ENCODE data around the gene PHETA2.
A peak's percentile ranks its signal among the peaks of the same experiment; 100 is the strongest.
"Not testable (repeated sequence)": the region's sequence is repeated elsewhere in the genome, so short reads cannot be mapped to it uniquely, and the experiment has no call there.

PHETA2 gene

DNA sequence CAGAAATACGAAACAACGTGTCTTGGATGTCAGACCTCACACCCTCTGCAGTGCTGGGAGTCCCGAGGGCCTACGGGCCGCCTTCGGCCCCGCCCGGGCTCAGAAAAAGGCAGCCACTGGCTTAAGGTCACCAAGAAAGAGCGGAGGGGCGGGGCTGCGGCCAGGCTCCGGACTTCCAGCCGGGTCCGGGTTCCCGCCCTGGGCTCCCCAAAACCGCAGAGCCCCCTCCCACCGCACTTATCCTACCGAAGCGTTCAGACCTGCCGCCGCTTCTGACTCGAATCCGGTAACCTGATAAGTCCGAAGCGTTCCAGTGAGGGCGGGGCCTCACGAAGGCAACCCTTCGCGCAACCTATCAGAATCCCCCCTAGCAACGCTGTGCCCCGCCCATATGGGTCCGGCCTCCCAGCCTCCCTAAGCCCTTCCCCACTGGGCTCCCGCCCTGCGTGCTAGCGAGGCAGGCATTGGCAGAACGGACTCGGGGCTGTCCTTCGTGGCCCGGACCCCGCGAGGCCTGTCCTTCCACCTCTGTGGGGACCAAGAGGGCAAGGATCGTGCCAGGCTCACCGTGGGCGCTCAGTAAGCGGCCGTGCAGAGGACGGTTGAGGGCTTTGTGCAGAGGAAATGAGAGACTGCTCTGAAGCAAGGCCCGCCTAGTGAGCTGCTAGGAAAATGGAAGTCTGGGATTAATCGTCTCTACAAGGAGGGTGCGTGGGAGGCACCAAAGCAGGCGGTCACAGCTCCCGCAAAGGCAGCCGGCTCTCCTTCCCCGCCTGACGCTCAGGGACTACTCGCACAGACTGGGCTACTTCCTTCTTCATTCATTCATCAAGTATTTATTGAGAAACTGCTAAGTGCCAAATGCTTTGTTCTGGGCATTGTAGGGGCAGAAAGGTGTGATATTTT is 3.3 kb upstream of the PHETA2 start, which contains the start of gene NAGA:
TSS of gene NAGA (minus strand) at position 296 of the 906 bp plus-strand sequence. CDS start 515 bp downstream, outside the sequence.
- DNase-seq = peak; percentile 82 to 92 (median 84)

DNA sequence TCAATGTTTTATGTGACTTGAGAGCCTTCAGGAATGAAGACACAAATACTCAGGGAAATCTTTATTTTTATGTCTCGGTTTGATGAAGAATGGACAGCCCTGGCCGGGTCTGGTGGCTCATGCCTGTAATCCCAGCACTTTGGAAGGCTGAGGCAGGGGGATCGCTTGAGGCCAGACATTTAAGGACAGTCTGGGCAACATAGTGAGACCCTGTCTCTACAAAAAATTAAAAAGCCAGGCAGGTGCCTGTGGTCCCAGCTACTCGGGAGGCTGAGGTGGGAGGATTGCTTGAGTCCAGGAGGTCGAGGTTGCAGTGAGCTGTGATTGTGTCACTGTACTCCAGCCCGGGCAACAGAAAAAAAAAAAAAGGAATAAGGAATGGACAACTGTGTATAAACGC is 2.5 kb upstream of the PHETA2 start:
- not testable (repeated sequence) for DNase-seq

DNA sequence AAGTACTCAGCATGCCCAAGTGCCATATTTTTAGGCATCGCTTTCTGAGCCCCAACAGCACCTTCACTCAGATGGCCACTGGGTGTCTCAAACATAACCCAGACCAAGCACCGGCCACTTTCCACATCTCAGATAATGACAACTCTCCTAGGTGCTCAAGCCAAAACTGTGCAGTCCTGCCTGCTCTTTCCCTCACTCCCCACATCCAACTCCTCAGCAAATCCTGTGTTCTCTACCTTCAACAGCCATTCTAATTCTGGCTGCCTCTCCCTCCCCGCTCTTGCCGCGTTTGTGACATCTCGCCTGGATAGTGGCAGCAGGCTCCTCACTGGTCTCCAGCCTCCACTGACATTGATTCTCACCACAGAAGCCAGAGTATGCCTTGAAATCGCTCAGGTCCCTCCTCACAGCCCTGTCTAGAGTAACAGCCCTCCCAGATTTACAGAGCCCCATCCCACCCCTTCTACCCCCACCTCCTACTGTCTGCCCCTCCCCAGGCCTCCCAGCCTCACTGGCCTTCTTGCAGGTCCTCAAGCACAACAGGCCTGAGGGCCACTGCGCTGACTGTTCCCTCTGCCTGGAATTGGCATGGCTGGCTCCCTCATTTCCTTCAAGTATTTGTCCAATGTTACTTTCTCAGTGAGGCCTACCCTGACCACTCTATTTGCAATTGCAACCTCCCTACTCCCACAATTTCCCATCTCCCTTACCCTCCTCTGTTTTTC is 1.3 kb upstream of the PHETA2 start:
- DNase-seq = no peak

DNA sequence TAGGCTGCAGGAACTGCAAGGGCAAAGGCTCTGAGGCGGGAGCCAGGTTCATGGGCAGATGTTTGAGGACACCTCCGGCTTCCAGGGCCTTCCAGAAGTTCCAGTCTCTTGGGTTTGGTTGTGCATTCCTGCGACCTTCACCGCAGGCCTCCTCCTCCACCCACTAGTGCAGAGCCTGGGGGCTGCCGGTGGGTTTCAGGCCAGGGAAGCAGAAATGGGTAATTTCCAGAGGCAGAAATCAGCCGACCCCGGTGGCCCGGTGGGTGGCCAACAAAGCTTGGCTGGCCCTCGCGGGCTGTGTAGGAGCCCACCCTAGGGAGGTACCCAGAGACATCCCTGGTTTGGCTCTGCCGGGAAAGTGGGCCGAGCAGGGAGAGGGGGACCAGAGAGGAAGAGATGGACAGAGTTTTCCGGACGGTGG is 417 bp upstream of the PHETA2 start:
- DNase-seq = no peak

DNA sequence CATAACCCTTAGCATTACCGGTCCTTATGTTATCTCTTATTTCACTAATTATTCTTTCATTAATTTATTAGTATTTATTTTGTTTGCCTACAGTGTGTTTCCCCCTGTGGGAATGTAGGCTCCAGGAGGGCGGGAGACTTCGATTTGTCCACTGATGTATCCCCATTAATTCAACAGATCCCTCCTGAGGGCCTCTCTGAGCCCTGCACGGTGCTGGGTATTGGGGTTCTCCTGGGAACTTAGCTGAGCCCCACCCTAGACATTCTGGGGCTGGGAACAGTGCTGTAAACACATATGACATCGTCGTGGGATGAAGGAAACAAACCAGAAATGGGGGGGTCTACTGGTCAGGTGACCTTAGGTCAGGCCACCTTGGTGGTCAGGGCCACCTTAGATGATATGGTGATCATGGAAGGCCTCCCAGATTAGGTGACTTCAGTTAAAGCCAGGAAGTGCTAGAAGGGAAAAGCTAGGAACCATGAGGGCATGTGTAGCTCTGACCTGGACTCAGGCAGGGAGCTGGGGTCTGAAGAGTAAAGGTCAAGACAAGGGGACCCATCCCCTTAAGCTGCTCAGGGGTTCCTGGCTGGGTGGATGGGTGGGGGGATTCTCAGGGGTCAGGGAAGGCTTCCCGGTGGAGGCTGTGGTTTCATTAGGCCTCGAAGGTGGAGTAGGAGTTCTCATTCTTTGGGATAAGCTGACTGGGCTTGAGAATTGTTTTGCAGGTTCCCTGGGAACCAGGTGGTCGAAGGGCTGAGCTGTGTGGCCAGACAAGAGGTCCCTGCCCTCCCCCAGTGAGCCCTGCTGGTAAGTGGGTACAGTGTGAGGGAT is 1.0 kb downstream of the PHETA2 start:
- no peak for DNase-seq

DNA sequence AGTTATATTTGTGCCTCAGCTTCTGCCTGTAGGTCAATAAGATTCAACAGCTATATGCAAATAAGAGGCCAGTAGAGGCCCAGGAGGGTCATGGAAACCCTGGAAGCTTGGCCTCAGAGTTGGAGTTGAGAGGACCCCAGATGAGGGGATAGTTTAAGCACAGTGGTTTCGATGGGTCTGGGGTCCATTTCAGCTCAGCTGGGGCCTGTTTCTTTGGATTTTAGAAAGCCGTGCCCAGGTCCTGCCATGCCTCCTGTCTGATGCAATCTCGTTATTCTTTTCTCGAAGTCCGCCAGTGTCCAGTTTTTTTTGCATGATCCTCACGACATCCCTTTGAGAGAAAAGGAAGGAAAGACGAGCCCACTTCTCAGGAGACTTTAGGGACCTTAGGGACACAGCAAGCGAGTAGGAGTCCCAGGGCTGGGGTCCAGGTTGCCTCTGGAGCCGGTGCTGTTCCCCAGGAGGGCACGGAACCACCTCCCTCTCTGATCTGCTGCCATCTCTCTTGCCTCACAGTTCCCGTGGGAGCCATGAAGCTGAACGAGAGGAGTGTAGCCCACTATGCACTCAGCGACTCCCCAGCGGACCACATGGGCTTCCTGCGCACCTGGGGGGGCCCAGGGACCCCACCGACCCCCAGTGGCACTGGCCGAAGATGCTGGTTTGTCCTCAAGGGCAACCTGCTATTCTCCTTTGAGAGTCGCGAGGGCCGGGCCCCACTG is 2.9 kb downstream of the PHETA2 start:
- DNase-seq = no peak

DNA sequence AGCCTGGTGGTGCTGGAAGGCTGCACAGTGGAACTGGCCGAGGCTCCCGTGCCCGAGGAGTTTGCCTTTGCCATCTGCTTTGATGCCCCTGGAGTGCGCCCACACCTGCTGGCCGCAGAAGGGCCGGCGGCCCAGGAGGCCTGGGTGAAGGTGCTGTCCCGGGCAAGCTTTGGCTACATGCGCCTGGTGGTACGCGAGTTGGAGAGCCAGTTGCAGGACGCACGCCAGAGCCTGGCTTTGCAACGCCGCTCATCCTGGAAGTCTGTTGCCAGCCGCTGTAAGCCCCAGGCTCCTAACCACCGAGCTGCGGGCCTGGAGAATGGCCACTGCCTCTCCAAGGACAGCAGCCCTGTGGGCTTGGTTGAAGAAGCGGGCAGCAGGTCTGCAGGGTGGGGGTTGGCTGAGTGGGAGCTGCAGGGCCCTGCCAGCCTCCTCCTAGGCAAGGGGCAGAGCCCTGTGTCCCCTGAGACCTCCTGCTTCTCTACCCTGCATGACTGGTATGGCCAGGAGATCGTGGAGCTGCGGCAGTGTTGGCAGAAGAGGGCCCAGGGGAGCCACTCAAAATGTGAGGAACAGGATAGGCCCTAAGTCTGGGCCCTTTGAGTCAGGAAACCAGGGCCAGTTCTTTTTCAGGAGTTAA is 3.6 kb downstream of the PHETA2 start:
- DNase-seq = no peak

DNA sequence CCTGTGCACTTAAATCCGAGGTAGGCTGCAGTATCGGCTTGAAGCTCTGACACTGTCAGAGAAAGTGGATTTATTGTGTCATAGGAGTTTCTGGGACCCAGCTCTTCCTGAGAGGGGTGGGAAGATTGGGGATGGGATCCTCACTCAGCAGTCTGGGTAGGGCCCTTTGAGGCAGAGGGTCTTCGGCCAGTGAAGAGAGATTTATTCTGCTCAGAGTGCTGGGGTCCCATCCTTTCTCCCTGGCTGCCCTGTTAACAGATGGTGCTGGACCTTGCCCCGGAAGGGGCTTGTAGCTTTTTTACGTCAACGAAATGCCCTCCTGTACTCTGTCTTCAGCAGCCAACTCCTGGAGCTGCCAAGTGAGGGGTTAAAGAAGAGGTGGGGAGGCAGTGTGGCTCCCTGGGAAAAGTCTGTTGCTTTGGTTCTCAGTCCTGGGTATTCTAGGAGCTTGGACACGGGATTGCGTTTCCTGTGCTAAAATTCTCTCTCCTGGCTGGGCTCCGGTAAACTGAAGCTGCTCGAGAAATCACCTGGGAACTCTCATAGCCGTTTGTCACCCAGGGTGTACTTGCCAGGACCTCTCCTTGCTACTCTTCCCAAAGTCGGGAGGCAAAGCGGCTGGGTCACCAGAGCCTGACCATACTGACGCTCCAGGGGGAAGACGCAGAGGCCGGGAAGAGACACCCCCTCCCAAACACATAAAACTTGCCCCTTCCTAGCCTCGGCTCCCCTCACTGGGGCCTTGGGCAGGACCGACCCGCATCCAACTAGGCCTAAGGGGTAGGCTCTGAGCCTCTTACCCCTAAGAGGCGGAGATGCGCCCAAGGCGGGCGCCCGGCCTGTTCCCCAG is 4.6 kb downstream of the PHETA2 start:
- DNase-seq = no peak

DNA sequence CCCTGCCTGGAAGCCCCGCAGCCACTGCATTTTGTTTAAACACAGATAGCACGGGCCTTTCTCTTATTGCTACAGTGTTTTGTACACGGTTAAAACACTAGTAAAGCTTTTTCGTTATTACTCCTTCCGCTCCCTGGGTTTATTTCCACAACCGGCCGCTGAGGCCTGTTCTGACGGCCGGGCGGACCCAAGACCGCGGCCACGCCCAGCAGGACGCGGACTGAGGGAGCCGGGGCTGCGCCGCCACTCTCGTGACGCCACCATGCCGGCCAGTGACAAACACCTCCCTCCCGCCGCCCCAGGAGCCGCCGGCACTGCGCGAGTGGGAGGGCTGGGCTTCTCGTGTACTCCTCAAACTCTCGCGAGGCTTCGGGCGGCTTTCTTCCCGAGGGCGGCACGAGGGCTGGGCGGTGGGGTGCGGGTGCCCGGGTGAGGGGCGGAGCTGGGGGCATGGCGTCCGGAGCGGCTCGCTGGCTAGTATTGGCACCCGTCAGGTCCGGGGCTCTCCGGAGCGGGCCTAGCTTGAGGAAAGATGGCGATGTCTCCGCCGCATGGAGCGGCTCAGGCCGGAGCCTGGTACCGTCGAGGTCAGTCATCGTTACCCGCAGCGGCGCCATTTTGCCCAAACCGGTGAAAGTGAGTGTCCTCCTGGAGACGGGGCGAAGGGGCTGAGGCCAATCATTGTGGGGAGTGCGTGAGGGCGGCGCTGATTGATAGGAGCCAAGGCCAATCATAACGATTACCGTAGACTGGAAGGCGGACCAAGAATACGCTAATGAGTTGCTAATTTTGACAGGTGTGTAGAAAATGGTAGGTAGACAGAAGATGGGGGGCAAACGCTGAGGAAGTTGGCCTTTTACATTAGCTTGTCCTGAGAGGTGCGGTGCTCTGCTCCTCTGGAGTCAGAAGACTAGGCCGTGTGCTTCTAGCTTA is 5.5 kb downstream of the PHETA2 start, which contains the start of gene SMDT1:
TSS of gene SMDT1 (plus strand) at position 382 of the 933 bp plus-strand sequence. CDS start at position 451, 69 bp downstream.
- DNase-seq = peak; percentile 95 to 100 (median 98)

DNA sequence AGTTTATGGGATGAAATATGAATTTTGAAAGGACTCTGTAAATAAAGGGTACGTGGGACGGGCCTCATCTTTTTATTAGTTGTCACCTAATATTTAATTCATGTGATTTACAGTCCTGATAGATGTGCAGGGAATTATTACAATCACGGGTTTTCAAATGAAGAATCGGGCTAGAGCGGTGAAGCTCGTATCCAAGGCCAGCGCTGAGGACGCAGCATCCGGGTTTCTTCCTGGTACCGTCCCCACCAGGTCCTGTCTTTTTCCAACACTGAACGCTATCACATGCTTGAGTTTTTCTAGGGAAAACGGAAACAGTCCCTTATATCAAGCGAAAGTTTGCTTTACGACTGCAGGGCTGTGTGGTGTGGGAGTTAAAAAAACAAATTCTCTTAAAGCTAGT is 6.2 kb downstream of the PHETA2 start:
- peak in 1 of 6 experiments; percentile 6 for DNase-seq

DNA sequence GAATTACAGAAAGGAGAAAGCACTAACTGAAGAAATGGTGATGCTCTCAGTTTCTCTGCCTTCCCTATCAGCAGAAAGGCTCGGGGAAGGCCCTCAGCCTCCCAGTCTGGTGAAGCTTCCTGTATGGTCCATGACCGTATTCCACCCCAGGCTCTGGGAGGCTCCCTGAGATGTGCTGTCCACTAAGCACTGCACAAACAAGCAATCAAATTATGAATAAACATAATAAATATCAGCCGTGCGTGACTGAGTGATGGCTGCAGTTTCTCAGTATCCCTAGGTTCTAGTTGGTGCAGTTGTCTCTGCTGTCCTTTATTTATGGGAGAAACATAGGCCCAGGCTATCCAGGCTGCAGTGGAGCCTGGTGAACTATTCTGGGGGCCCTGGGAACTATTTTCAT is 9.1 kb downstream of the PHETA2 start:
- no peak for DNase-seq

DNA sequence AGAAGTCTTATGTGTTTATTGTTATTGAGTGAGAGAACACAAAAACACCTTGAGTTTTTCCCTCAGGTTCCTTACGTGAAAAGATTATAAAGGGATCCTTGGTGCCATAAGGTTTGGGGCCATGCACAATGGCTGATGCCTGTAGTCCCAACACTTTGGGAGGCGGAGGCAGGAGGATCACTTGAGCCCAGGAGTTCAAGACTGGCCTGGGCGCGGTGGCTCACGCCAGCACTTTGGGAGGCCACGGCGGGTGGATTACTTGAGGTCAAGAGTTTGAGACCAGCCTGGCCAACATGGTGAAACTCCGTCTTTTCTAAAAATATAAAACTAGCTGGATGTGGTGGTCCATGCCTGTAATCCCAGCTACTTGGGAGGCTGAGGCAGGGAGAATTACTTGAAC is 10.8 kb downstream of the PHETA2 start:
- no peak for DNase-seq

DNA sequence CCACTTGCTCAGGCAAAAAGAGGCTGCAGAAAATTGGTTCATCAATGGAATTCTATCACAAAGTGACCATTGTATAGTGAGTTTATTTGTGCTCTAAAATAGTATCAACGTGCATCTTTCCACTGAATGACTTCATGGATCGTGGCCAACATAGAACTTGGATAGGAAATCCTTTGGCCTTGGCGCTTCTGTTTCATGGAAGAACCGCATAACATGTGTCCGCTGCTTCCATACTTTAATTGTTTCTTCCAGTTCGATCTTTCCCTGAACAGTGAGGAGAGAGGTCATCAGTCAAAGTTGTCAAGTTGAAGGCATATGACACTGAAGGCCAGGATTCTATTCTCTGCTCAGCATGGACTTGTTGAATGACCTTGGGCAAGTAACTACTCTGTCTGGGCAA is 12.0 kb downstream of the PHETA2 start:
- no peak for DNase-seq

DNA sequence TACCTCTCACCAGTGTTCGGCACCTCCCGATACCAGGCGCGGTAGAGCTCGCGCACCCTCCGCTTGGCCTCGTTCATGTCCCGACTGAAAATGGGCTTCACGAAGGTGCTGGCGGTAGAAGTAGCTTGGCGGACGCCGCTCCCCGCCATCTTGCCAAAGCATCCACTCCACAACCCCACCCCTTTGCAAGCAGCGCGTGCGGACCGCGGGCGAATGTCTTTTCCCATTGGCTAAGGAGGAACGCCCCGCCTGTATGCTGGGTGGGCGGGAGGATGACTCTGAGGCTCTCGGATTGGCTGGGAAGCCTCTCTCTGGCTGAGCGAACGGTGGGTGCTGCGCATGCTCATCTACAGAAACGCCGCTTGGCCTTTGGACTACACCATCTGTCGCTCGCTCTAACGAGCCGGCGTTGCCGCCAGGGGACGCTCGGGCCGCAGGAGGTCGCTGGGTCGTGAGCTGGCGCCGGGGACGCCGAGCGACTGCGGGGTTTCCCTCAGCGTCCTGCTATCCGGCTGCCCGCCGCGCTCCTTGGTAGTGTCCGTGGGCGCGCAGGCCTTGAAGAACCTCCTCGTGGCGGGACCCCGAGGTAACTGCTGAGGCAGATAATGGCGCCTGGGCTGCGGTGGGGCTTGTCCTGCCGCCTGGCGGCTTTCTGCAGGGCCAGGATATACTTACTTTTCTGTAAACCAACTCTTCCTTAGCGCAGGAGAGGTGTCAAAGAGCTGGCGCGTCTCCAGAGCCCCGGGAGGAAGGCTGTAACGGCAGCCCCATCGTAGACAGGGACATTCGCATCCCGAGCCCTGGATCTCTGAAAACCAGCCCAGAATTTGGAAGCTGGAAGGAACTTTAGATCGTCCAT is 16.8 kb downstream of the PHETA2 start, which contains the start of gene NDUFA6:
TSS of gene NDUFA6 (minus strand) at position 177 of the 859 bp plus-strand sequence. CDS start at position 149, 28 bp downstream.
- DNase-seq = peak; percentile 91 to 99 (median 98)

DNA sequence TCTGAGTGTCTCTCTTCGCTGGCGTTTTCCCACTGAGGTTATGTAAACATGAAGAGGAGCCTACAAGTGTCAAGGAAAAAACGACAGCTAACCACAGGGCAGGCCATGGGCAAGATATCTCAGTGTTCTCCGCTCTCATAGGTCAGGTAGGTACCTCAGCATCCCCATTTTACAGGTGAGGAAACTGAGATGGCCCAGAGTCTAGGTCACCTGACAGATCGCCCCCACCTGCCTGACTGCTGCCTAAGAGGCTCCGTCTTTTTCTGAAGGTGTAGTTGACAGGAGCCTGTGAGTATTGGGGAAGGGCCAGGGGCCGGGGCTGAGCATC is 17.4 kb downstream of the PHETA2 start:
- no peak for DNase-seq

DNA sequence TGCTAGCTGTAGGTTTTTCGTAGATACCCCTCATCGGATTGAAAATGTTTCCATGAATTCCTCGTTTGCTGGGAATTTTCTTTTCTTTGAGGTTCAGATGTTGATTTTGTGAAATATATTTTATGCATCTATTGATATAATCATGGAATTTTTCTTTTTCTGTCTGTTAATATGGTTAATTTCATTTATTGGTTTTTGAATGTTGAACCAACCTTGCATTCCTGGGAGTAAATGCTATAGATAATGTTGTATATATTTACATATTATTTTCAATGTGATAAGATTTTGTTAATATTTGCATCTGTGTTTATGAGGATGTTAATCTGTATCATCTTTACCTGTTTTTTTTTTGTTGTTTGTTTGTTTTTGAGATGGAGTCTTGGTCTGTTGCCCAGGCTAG is 27.2 kb downstream of the PHETA2 start:
- DNase-seq = no peak

DNA sequence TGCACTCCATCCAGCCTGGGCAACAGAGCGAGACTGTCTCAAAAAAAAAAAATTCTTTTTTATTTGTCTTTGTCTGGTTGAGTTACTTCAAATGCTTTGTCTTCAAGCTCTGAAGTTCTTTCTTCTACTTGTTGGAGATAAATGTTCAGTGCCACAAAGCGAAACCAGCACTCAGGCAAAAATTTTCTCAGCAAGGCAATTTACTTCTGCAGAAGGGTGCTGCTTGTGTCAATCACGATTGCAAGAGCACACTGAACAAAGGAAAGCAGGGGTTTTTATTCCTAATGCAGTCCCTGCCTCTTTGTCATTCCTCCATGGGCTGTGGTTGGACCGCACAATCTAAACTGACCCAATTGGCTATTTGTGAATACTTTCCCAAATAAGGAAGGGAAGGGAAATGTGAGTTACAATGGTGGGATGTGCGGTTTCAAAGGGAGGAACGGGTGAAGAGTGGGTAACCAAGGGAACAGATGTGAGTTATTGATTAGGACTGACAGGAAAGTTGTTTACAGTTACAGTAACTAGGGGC is 30.3 kb downstream of the PHETA2 start:
- not testable (repeated sequence) for DNase-seq

DNA sequence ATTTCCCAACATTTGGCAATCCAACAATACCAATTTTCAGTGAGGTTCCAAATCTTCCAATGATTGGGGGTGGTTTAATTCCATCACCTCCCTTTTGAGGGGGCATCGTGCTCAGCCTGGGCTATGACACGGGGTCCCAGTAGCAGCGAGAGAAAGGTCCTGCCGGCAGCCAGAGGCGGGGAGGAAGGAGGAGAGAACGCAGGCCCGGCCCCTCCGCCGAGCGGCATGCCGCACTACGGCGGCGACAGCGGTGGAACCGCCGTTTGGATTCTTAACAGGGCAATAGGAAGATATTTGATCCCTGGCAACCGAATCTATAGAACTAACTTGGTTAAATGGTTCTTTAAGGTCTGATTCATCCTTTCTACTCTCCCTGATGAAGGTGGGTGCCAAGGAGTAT is 34.8 kb downstream of the PHETA2 start:
- no peak for DNase-seq
